ENCODE measurements around the gene H6PD.

The H6PD gene

DNA sequence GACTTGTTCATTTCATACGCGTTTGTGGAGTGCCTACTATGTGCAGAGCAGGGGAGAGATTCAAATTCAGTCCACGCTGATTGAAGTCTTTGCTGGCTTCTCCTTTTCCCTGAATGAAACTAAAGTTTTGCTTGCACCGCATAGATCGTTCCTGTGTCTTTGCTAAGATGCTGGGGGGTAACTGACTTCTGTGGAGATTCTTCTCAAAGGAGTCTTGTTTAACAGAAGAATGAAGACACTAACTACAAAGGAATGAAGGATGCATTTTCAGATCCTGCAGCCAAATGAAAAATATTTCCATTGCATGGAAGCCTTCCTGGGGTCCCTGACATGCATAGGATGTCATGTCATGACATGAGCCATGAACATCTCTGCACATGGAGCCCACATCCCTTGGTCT lies 26.9 kb upstream of the H6PD start:
- DNase-seq, result no peak

DNA sequence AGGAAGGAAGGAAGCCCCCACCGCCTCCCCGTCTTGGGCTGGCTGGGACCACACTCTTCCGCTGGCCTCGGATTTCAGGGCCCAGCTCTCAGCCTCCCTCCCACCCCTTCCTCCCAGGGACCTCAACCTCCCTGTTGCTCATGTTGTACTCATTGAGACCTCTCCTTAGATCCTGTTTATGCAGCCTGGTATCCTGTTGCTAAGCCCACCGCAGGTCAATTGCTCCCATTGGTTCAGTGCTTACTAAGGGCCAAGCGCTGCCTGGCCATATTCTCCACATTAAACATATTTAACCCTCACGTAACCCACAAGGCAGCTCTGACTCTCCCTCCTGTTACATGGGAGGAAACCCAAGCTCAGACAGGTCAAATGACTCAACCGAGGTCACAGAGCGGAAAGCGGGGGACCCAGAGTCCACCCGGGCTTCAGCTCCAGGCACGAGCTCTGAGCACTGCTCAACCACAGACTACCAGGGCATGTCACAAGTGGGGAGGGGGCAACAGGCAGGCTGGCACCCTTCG lies 23.2 kb upstream of the H6PD start:
- no peak for DNase-seq

DNA sequence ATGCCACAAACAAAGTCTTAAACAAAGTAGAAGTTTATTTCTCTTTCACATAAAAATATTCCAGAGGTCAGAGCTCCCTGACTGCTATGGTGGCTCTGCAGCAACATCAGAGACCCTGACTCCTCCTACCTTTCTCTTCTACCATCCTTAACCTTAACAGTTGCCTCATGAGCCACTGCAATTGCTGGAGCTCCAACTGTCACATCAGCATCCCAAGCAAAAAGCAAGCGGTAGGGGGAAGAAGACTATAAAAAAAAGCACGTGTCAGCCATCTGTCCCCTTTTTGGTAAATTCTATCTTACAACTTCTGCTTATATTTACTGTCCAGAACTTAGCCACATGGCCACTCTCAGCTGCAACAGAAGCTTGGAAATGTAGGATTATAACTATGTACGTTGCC lies 21.8 kb upstream of the H6PD start:
- no peak for DNase-seq

DNA sequence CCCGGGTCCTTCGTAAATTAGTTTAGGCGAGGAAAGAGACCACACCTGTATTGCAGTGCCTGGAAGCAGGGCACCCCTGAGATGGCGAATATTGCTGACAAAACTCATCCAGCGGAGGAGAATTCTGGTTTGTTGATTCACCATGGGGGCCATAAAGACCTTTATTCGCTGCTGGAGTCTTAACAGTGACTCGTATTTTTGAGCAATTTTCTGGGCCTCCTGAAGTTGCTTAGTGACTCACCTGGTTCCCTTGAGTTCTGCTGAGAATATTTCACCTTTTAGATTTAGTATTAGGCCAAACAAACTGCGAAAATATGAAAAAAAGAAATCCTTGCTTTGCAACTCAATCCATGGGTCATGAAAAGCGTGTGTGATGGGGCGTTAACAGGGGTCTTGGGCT lies 20.6 kb upstream of the H6PD start:
- DNase-seq, result no peak

DNA sequence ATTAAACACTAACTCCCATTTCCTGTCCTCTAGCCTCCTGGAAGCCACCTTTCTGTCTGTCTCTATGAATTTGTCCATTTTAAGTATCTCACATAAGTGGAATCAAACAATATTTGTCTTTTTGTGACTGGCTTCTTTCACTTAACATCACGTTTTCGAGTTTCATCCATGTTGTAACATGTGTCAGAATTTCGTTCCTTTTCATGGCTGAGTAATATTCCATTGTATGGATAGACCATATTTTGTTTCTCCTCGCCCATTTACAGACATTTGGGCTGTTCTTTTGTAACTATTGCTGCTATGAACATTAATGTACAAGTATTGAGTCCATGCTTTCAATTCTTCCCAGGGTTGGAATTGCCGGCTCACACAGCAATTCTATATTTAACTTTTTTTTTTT lies 15.7 kb upstream of the H6PD start:
- no peak for DNase-seq

DNA sequence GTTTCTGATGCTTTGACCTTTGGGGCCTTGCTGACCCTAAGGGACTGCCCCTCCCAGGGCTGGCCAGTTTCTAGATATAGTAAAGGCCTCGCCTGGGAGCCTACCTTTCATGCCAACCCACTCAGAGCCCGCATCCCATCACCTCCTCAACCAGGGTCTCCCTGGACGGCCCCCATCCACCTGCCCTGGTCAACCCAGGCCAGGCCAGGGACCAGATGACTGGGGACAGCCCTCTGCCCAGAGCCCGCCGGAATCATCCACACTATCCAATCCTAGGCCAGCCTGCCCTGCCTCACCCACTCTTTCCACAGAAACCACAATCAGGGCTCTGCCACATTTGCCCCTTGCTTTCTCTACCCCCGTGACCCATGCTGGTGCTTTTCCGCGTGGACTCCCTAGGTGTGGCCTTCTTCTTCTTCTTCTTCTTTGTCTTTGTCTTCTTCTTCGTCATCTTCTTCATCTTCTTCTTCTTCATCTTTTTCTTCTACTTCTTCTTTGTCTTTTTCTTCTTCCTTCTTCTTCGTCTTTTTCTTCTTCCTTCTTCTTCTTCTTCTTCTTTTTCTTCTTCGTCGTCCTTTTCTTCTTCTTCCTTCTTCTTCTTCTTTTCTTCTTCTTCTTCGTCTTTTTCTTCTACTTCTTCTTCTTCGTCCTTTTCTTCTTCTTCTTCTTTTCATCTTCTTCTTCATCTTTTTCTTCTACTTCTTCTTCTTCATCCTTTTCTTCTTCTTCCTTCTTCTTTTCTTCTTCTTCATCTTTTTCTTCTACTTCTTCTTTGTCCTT lies 11.5 kb upstream of the H6PD start:
- DNase-seq, result no peak

DNA sequence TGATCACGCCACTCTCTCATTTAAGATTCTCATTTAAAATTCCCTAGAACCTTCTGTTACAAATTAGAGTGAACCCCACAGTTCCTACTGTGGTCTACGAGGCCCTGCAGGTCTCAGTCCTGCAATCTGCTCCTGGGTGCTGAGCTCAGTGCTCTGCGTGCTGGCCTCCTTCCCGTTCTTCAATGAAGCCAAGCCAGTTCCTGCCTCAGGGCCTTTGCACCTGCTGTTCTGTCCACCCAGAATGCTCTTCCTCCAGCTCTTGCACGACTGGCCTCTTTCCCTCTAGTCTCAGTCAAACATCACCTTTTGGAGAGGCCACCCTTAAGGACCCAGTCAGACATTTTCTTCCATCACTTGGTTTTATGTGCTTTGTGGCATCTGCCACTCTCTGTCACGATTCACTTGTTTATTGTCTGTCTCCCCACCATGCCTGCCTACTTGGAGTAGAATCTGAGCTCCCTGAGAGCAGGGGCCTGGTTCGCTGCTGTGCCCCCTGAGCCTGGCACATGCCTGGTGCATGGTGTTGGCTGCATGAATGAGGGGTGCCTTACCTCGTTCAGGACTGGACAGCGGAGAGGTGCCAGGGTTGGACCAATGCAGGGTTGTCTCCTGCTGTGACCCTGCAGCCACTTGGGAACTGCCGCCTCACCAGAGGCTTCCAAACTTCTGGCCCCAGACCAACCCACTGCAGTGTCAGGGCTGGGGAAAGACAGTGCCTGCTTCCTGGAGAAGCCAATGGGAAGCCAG lies 9.7 kb upstream of the H6PD start:
- DNase-seq, result no peak

DNA sequence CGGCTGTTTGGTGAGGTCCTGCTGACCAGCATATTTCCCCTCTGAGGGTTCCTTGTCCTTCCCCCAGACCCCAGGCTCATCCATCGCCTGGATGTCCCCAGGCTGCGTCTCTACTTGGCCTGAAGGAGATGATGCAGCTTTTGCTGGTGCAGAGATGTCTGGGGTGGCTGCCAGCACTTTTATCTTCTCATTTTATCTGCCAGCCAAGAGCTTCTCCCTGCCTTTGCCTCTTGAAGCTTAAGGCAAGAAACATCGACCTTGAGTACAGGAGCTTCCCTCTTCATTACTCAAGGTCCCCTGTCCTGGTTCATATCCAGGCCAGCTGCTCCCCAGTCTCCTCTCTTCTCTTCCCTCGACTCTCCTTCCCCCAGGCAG lies 9.2 kb upstream of the H6PD start:
- no peak for DNase-seq

DNA sequence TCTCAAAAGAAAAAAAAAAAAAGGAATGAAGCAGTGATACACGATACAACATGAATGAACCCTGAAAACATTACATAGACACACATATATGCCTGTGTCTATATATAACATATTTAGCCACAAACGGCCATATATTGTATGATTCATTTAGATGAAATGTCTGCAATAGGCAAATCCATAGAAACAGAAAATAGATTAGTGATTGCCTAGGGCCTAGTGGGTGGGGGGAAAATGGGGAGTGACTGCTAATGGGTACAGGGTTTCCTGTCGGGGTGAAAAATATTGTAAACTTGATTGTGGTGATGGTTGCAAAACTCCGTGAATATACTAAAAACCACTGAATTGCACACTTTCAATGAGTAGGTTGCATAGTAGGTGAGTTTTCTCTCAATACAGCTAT lies 6.0 kb upstream of the H6PD start:
- no peak for DNase-seq

DNA sequence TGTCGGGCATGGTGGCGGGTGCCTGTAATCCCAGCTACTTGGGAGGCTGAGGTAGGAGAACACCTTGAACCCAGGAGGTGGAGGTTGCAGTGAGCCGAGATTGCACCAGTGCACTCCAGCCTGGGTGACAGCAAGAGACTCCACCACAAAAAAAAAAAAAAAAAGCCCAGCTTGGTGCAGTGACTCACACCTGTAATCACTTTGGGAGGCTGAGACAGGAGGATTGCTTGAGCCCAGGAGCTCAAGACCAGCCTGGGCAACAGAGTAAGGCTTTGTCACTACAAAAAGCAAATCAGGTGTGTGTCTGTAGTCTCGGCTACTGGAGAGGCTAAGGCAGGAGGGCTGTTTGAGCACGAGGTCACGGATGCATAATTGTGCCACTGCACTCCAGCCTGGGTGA lies 5.0 kb upstream of the H6PD start:
- no peak for DNase-seq

DNA sequence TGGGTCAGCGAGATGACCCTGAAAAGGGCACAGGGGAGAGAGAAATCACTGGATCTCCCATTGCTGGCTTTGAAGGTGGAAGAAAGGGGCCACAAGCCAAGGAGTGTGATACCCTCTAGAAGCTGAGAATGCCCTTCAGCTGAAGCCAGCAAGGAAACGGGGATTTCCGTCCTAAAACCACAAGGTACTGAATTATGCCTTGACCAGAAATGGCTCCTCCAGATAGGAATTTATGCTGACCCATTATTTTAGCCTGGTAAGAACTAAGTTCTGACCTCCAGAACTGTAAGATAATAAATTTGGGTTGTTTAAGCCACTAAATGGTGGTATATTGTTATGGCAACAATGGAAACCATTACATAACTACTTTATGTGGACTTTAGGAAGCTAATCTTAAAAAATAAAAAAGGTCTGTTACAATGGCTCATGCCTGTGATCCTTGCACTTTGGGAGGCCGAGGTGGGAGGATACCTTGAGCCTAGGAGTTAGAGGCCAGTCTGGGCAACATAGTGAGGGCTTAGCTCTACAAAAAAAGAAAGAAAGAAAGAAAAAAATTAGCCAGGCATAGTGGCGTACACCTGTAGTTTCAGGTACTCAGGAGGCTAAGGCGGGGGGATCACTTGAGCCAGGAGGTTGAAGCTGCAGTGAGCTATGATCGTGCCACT lies 3.6 kb upstream of the H6PD start:
- DNase-seq, result no peak

DNA sequence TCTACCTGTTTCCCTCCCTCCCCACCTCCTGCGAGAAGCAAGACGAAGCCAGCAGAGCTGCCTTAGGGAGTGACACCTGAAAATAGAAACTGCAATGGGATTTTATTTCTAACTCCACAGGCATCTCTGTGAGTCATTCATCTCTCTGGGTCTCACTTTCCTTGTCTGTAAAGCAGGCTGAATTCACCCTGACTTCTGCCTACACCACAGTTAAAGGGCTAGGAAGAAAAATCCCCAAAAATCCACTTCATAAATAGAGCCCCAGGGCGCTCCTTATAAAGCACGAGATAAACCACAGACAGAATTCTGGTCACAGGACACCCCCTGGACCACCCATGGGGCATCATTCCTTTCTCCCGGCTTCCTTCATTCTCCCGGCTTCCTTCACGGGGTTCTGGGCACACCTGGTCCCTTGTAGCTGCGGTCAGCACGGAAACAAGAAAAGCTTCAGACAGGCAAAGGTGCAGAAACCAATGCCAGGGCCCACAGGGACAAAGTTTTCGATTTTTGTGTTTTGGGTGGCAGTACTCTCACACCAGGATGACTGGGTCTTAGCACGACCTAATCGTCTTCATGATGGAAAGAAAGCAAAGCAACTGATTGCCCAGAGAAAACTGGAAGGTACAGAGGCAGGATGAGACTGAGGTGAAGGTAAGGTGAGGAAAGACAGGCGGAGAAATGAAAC lies 2.8 kb upstream of the H6PD start:
- no peak for DNase-seq

DNA sequence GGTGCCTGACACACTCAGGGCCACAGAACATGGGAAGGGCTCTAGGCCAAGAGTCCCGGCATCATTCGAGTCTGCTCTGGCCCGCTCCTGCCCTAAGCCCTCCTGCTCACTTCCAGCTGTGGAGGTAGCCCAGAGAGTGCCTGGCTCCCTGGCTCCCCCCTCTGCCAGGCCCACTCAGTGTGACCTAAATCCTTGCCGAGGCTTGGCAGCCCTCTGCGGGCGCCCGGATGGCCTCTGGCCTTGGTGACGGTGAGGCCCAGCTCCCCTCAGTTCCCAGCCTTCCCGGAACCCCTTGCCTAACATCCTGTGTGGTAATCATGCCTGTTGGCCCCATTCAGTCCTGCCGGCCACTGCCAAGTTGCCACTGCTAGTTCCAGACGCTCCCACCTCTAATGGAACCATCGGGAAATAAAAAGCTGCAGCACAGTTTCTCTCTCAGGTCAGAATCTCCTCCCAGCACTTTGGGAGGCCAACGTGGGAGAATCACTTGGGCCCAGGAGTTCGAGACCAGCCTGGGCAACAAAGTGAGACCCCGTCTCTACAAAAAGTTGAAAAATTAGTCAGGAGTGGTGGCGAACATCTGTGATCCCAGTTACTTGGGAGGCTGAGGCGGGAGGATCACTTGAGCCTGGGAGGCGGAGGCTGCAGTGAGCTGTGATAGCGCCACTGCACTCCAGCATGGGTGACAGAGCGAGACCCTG lies 1.2 kb upstream of the H6PD start:
- DNase-seq, result no peak

DNA sequence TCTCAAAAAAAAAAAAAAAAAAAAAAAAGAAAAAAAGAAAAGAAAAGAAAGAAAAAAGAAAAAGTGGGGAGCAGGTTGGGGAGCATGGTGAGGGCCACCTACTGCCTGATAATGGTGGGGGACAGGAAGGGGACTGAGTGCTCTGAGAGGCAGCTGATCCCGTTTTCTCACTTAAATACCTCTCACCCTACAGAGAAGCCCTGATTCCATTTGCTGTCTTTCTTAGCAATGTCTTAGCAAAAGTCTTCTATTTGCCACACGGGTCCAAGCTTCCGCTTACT lies 692 bp upstream of the H6PD start:
- no peak for DNase-seq

DNA sequence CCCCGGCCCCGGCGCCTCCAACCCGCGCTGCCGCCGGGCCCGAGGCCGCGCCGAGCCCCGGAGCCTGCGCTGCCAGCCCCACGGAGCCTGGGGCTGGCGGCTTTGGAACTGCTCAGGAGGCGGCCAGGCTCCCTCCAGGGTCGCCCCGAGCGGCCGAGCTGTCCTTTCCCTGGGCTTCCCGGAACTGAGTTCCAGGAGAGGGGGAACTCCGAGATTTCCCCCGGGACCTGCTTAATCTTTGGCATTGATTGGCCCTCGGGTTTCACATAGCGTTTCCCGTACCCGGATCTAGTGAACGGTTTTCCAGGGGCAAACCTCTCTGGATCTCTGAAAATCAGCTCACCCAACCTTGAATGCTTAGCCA lies 504 bp downstream of the H6PD start:
- DNase-seq, result peak; percentile 57

DNA sequence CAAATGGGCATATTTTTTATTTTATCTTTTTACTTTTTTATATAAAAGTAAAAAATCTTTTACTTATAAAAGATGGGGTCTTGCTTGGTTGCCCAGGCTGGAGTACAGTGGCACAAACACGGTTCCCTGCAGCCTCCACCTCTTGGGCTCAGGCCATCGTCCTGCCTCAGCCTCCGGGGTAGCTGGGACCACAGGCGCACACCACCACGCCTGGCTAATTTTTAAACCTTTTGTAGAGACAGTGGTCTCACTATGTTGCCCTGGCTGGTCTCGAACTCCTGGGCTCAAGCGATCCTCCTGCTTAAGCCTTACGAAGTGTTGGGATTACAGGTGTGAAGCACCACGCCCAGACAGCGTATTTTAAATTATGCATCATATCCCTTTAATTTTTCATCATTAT lies 986 bp downstream of the H6PD start:
- no peak for DNase-seq

DNA sequence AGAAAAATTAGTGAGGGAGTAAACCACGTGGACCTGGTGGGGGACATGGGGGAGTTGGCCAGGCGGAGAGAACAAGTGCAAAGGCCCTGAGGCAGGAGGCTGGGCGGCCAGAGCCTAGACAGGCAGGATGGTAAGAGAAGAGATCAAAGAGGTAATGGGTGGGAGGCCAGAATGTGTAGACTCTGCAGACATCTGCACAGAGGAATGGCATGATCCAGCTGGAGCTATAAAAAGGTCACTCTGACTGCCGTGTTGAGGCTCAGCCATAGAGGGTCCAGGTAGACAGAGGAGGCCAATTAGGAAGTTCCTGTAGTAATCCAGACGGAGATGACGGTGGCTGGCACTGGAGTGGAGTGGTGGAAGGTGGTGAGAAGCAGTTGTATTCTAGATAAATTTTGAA lies 3.6 kb downstream of the H6PD start:
- DNase-seq, result no peak

DNA sequence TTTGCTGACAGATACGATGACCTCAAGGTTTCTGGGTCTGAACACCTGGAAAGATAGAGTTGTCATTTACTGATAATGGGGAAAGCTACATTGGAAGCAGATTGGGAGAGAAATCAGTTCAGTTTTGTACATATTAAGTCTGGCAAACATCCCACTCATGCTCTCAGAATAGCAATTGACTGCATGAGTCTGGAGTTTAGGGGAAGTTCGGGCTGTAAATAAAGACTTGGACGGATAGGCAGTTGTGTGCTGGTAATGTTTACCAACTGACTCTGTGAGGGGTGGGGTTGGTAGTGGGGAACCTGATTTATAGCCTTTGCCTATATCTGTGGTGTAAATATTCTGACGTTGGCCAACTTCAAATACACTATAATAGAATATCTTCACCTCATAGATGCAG lies 4.0 kb downstream of the H6PD start:
- no peak for DNase-seq

DNA sequence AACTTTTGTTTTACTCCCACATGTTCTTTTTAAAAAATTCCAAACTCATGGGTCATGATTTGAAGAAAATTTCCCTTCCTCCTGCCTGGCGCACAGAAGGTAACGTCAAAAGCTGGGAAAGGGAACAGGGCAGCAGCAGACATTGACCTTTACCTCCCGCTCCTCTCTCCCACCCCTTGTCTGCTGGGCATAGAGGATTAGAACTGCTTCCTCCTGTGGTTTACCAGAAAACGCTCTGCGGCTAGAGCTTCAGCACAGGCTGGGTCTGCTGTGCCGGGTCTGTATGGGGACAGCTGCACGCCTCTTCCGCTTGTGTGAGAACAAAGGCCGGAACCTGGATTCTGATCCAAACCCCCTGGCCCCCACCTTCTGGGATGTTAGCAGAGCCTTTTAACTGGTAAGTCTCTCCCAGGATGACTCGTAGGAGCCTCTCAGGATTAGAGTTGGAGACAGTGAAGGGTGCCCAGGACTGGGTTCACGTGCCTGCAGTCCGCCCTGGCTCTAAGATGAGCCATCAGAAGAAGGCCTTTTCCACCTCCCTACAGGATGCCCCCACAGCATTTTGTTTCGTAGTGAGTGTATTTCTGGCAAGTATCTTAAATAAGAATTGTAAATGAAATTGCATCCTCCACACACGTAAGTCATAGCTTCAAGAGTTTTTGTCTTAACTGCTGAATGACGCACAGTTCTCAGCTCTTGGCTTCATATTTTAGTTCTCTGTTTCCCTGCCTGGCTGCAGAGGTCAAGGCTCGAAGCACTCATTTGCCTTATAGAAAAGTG lies 5.2 kb downstream of the H6PD start:
- no peak for DNase-seq

DNA sequence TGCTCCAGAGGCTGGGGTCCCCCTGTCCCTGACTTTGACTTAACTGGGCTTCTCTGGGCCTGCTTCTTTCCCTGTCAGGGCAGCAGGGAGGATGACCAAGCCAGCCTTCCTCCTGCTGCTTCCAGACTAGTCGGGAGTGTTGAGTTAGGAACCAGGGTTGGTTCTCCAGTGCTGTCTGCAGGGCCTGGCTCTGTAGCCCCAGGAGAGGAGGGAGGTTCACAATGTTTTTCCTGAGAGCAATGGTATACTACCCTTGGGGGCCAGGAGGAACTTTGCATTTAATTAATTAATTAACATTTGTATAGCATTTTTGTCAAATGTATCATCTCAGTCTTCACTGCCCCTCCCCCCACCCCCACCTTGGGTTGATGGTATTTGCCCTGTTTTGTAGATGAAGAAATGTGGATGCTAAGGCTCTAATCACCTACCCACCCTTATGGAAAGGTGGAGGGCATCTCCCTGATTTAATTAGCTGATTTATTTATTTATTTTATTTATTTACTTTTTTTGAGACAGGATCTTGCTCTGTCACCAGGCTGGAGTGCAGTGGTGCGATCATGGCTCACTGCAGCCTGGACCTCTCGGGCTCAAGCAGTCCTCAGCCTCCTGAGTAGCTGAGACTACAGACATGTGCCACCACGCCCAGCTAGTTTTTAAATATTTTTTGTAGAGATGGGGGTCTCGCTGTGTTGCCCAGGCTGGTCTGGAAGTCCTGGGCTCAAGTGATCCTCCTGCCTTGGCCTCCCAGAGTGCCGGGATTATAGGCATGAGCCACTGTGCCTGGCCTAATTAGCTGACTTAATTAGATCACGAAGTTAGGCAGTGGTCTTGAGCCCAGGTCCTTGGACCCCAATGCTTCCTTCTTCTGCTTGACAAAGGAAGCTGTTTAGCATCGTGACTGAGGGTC lies 6.6 kb downstream of the H6PD start:
- no peak for DNase-seq

DNA sequence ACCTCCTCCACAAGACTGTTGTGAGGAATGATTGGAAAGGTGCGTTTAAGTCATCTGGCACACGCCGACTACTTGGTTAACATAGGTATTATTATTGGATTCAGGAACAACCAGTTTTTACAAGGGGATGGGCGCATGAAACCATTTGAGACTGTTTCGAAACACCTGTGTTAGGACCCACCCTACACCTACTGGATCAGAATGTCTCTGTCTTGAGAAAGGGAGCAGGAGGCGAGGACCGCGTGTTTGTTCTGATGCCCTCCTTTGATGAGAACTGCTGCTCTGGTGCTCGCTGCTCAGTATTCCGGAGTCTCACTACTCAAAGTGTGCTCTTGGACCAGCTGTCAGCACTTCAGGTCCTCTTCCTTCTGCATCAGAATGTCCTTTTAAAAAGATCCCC lies 7.3 kb downstream of the H6PD start:
- DNase-seq, result no peak

Data from 8988T (cell line).